ENCODE data around the gene RAB5A. TPM values are rescaled to one million over a fixed set of nuclear protein-coding genes. Genes with fewer than 3 reads are reported as not detected.

The RAB5A gene
- total and polyA plus RNA-seq, 10 of the 15 experiments (the other 5 are each of a cell fraction or from before 2014, with no cell fraction given): 15.8 to 44.3 (median 29.1) TPM

DNA sequence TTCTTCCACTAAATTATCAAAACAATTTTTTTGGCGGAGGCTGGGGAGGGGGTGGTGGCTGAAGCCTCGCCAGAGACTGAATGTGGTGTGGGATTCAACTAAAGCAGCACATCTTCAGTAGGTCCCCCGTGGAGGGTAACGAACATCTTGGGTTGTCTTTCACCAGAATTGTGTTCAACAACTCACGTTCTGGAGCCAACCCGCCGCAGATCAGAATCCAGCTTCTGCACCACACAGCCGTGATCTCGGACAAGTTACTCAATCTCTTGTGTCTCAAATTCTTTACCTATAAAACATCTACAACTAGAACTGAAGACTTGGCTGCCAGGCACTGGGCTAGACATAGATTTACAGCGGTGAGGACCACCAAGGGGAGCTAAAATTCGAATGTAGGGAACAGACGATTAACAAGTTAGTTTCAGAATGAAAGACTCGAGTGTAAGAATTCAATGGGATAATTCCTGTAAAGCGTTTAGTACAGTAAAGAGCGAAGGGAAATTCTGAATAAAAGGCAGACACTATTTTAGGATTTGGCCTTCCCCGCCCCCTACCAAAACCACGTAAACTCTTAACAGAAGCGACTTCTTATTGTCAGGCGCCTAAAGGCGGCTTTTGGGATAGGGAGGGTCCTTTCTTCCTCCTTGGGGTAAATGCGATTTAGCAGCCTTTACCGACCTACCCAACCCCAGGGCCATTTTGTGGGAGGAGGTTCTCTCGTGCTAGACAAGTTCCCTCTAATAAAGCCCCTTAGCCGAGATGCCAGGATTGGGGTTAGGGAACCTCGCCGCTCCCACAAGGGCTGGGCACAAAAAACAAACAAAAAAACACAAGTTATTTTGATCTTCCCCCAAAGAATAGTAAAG, 697 bp upstream of the RAB5A start (continued):
- TF ChIP-seq CBX5 (IDR thresholded peaks at IDR 0.05; ENCODE audit: low read depth) (no peak), NFYA (IDR thresholded peaks at IDR 0.05; ENCODE audit: borderline replicate concordance, low read depth, low read length) (no peak), ZSCAN29 (IDR thresholded peaks at IDR 0.05) (no peak), SRF (IDR thresholded peaks at IDR 0.05; ENCODE audit: low read depth in 2 of 2, low read length in 2 of 2) (no peak), YBX1 (IDR thresholded peaks at IDR 0.05) (no peak), RUNX3 (IDR thresholded peaks at IDR 0.05; ENCODE audit: low read length) (peak; percentile 49; the same call in 1 of the 2 replicates), ZNF622 (IDR thresholded peaks at IDR 0.05) (no peak), ASH2L (IDR thresholded peaks at IDR 0.05; ENCODE audit: borderline replicate concordance, low read depth) (0 out of 2 replicates have a peak, but pooled peaks have one; percentile 25), TARDBP (IDR thresholded peaks at IDR 0.05; ENCODE audit: borderline replicate concordance) (no peak), MEF2B (IDR thresholded peaks at IDR 0.05; ENCODE audit: partially characterized antibody, poor library complexity, severe bottlenecking) (no peak), NRF1 (conservative IDR thresholded peaks at IDR 0.05; ENCODE audit: low read depth, low read length) (no peak), MEF2A (IDR thresholded peaks at IDR 0.05; ENCODE audit: insufficient read depth, low read depth, low read length) (no peak), RCOR1 (conservative IDR thresholded peaks at IDR 0.05; ENCODE audit: low read depth, low read length) (no peak), MTA2 (IDR thresholded peaks at IDR 0.05; ENCODE audit: low read depth) (peak; percentile 34; the same call in 1 of the 2 replicates), SPI1 (IDR thresholded peaks at IDR 0.05; ENCODE audit: borderline replicate concordance, insufficient read depth, low read depth, low read length) (no peak), NFYB (IDR thresholded peaks at IDR 0.05; ENCODE audit: insufficient read depth, low read depth, low read length) (no peak), MTA3 (IDR thresholded peaks at IDR 0.05; ENCODE audit: borderline replicate concordance, low read length) (peak; percentile 64; the same call in 1 of the 2 replicates), TCF3 (IDR thresholded peaks at IDR 0.05; ENCODE audit: borderline replicate concordance, insufficient read depth, low read depth, low read length) (no peak), BACH1 (IDR thresholded peaks at IDR 0.05; ENCODE audit: borderline replicate concordance) (no peak), NFIC (IDR thresholded peaks at IDR 0.05; ENCODE audit: low read depth, low read length) (no peak; the same call in 1 of the 2 replicates)
- TF ChIP-seq, protein P1, sequence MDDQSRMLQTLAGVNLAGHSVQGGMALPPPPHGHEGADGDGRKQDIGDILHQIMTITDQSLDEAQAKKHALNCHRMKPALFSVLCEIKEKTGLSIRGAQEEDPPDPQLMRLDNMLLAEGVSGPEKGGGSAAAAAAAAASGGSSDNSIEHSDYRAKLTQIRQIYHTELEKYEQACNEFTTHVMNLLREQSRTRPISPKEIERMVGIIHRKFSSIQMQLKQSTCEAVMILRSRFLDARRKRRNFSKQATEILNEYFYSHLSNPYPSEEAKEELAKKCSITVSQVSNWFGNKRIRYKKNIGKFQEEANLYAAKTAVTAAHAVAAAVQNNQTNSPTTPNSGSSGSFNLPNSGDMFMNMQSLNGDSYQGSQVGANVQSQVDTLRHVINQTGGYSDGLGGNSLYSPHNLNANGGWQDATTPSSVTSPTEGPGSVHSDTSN (IDR thresholded peaks at IDR 0.05; ENCODE audit: insufficient replicate concordance, low read depth, low read length): no peak
- TF ChIP-seq, protein P2, sequence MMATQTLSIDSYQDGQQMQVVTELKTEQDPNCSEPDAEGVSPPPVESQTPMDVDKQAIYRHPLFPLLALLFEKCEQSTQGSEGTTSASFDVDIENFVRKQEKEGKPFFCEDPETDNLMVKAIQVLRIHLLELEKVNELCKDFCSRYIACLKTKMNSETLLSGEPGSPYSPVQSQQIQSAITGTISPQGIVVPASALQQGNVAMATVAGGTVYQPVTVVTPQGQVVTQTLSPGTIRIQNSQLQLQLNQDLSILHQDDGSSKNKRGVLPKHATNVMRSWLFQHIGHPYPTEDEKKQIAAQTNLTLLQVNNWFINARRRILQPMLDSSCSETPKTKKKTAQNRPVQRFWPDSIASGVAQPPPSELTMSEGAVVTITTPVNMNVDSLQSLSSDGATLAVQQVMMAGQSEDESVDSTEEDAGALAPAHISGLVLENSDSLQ (IDR thresholded peaks at IDR 0.05): no peak
- TF ChIP-seq, protein P3, sequence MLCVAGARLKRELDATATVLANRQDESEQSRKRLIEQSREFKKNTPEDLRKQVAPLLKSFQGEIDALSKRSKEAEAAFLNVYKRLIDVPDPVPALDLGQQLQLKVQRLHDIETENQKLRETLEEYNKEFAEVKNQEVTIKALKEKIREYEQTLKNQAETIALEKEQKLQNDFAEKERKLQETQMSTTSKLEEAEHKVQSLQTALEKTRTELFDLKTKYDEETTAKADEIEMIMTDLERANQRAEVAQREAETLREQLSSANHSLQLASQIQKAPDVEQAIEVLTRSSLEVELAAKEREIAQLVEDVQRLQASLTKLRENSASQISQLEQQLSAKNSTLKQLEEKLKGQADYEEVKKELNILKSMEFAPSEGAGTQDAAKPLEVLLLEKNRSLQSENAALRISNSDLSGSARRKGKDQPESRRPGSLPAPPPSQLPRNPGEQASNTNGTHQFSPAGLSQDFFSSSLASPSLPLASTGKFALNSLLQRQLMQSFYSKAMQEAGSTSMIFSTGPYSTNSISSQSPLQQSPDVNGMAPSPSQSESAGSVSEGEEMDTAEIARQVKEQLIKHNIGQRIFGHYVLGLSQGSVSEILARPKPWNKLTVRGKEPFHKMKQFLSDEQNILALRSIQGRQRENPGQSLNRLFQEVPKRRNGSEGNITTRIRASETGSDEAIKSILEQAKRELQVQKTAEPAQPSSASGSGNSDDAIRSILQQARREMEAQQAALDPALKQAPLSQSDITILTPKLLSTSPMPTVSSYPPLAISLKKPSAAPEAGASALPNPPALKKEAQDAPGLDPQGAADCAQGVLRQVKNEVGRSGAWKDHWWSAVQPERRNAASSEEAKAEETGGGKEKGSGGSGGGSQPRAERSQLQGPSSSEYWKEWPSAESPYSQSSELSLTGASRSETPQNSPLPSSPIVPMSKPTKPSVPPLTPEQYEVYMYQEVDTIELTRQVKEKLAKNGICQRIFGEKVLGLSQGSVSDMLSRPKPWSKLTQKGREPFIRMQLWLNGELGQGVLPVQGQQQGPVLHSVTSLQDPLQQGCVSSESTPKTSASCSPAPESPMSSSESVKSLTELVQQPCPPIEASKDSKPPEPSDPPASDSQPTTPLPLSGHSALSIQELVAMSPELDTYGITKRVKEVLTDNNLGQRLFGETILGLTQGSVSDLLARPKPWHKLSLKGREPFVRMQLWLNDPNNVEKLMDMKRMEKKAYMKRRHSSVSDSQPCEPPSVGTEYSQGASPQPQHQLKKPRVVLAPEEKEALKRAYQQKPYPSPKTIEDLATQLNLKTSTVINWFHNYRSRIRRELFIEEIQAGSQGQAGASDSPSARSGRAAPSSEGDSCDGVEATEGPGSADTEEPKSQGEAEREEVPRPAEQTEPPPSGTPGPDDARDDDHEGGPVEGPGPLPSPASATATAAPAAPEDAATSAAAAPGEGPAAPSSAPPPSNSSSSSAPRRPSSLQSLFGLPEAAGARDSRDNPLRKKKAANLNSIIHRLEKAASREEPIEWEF (IDR thresholded peaks at IDR 0.05; ENCODE audit: insufficient replicate concordance, low read depth, low read length): no peak
